Loucy (cell line): ENCODE results near the gene PPP1R1C.

Experiments used
- EZH2phosphoT487 ChIP-seq: fragments of 200-600 bp; IDR thresholded peaks from 2 replicates; pipeline ENCODE4 v1.6.1; 2018; ENCODE audit warnings: antibody characterized with exemption, mild to moderate bottlenecking, moderate library complexity, borderline replicate concordance
- TF ChIP-seq, protein P1 (sequence below): fragments of 200-600 bp; sonication (generic); conservative IDR thresholded peaks from 2 replicates; pipeline ENCODE4 v1.5.1; 2014; ENCODE audit warnings: mild to moderate bottlenecking, antibody characterized with exemption, low read length

- TF ChIP-seq, protein P1, sequence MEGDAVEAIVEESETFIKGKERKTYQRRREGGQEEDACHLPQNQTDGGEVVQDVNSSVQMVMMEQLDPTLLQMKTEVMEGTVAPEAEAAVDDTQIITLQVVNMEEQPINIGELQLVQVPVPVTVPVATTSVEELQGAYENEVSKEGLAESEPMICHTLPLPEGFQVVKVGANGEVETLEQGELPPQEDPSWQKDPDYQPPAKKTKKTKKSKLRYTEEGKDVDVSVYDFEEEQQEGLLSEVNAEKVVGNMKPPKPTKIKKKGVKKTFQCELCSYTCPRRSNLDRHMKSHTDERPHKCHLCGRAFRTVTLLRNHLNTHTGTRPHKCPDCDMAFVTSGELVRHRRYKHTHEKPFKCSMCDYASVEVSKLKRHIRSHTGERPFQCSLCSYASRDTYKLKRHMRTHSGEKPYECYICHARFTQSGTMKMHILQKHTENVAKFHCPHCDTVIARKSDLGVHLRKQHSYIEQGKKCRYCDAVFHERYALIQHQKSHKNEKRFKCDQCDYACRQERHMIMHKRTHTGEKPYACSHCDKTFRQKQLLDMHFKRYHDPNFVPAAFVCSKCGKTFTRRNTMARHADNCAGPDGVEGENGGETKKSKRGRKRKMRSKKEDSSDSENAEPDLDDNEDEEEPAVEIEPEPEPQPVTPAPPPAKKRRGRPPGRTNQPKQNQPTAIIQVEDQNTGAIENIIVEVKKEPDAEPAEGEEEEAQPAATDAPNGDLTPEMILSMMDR: no peak
- TF ChIP-seq EZH2phosphoT487: no peak
These were observed 32.6 kb downstream of the PPP1R1C start for GRCh38 chr2:182018218-182018617.
